Tibial nerve (tissue), 4 donors: ENCODE data around the gene NT5DC4. TPM values are rescaled to one million over a fixed set of nuclear protein-coding genes. Genes with fewer than 3 reads are reported as not detected.

Source experiments
- DNase-seq, 2 donors: peaks; one replicate each; pipeline ENCODE4 v3.0.0-alpha.2; 2019; ENCODE audit warnings: low spot score in 2 of 2
- H3K27ac ChIP-seq, 4 donors: fragments of 200-600 bp; sonication (generic) in 3 of 4; one replicate each; pipeline ENCODE4 v1.5.1; 2017 to 2019; ENCODE audit warnings: mild to moderate bottlenecking in 1 of 4
- H3K27me3 ChIP-seq, 2 donors: fragments of 200-600 bp; sonication (generic) in 1 of 2; one replicate each; pipeline versions ENCODE4 v1.5.1 to v1.6.0; 2017 to 2019
- H3K36me3 ChIP-seq, 3 donors: fragments of 200-600 bp; sonication (generic); one replicate each; pipeline ENCODE4 v1.5.1; 2018 to 2019
- H3K4me1 ChIP-seq, 4 donors: fragments of 200-600 bp; sonication (generic) in 3 of 4; one replicate each; pipeline ENCODE4 v1.5.1; 2017 to 2019
- H3K4me3 ChIP-seq, 4 donors: fragments of 200-600 bp; sonication (generic) in 3 of 4; one replicate each; pipeline ENCODE4 v1.5.1; 2017 to 2019; ENCODE audit warnings: mild to moderate bottlenecking in 1 of 4, moderate library complexity in 1 of 4
- H3K9me3 ChIP-seq, 4 donors: fragments of 200-600 bp; sonication (generic) in 3 of 4; one replicate each; pipeline ENCODE4 v1.5.1; 2017 to 2019
- EP300 ChIP-seq, 2 donors: sonication (generic); formaldehyde crosslinking; IDR thresholded peaks; one replicate each; pipeline ENCODE4 v1.6.1; 2017; ENCODE audit warnings: antibody characterized with exemption in 2 of 2, mild to moderate bottlenecking in 1 of 2
- POLR2A ChIP-seq, 2 donors: fragments of 450-650 bp; IDR thresholded peaks; one replicate each; pipeline ENCODE4 v1.6.1; 2017; ENCODE audit warnings: antibody characterized with exemption in 2 of 2, mild to moderate bottlenecking in 2 of 2, moderate library complexity in 2 of 2
- WGBS, 2 donors: methylation state at CpG; one replicate each; pipeline ENCODE4 v1.1.5; 2018; 5-methylcytosine and 5-hydroxymethylcytosine counted together
- total RNA-seq, 4 donors: library from RNA; depleted of rRNA; stranded (reverse); fragments of >200 nt; gene quantifications; one replicate each; pipeline ENCODE4 v1.1.0, GENCODE V29; 2016
- TF ChIP-seq, protein P1 (sequence below), 5 experiments: fragments of 200-600 bp in 3 of 5; fragments of 450-650 bp in 2 of 5; sonication (generic) in 3 of 5; IDR thresholded peaks; one replicate each; pipeline ENCODE4 v1.5.1; 2016 to 2019; ENCODE audit warnings: antibody characterized with exemption in 5 of 5, mild to moderate bottlenecking in 3 of 5, moderate library complexity in 2 of 5

NT5DC4 gene
- total RNA-seq, 4 donors from 2014 or later = not detected

- peaks cover 0 to 4% (median 0%) of the 10 kb centered on the region in 4 donors for H3K4me1 ChIP-seq
- no peak overlapping the region for H3K4me3 ChIP-seq
- no peak for DNase-seq
- no peaks in the 10 kb centered on the region for H3K27me3 ChIP-seq
- no peaks in the 10 kb centered on the region for H3K36me3 ChIP-seq
- no peaks in the 10 kb centered on the region for H3K9me3 ChIP-seq
- TF ChIP-seq POLR2A (IDR thresholded peaks at IDR 0.05) (no peak), EP300 (IDR thresholded peaks at IDR 0.05) (no peak)
- TF ChIP-seq, protein P1, sequence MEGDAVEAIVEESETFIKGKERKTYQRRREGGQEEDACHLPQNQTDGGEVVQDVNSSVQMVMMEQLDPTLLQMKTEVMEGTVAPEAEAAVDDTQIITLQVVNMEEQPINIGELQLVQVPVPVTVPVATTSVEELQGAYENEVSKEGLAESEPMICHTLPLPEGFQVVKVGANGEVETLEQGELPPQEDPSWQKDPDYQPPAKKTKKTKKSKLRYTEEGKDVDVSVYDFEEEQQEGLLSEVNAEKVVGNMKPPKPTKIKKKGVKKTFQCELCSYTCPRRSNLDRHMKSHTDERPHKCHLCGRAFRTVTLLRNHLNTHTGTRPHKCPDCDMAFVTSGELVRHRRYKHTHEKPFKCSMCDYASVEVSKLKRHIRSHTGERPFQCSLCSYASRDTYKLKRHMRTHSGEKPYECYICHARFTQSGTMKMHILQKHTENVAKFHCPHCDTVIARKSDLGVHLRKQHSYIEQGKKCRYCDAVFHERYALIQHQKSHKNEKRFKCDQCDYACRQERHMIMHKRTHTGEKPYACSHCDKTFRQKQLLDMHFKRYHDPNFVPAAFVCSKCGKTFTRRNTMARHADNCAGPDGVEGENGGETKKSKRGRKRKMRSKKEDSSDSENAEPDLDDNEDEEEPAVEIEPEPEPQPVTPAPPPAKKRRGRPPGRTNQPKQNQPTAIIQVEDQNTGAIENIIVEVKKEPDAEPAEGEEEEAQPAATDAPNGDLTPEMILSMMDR (IDR thresholded peaks at IDR 0.05) = no peak
- 81 to 86% methylated on average over 3 of the region's 3 CpGs for WGBS, 2 donors
- no peak overlapping the region for H3K27ac ChIP-seq
Measured at GRCh38 chr2:112782234-112782799, 61.5 kb downstream of the NT5DC4 start.

GRCh38 chr2:112783187-112783714 lies 62.4 kb downstream of the NT5DC4 start:
- Histone ChIP-seq H3K4me1 (peaks cover 0 to 4% (median 0%) of the 10 kb centered on the region in 4 donors), H3K36me3 (no peaks in the 10 kb centered on the region), H3K9me3 (no peaks in the 10 kb centered on the region), H3K27ac (no peak overlapping the region), H3K4me3 (no peak overlapping the region), H3K27me3 (no peaks in the 10 kb centered on the region)
- TF ChIP-seq, protein P1 (IDR thresholded peaks at IDR 0.05) = no peak
- no peak for TF ChIP-seq EP300 (IDR thresholded peaks at IDR 0.05)
- no peak for TF ChIP-seq POLR2A (IDR thresholded peaks at IDR 0.05)
- WGBS, 2 donors = 94 to 98% methylated on average over 3 of the region's 3 CpGs
- DNase-seq = no peak

DNA sequence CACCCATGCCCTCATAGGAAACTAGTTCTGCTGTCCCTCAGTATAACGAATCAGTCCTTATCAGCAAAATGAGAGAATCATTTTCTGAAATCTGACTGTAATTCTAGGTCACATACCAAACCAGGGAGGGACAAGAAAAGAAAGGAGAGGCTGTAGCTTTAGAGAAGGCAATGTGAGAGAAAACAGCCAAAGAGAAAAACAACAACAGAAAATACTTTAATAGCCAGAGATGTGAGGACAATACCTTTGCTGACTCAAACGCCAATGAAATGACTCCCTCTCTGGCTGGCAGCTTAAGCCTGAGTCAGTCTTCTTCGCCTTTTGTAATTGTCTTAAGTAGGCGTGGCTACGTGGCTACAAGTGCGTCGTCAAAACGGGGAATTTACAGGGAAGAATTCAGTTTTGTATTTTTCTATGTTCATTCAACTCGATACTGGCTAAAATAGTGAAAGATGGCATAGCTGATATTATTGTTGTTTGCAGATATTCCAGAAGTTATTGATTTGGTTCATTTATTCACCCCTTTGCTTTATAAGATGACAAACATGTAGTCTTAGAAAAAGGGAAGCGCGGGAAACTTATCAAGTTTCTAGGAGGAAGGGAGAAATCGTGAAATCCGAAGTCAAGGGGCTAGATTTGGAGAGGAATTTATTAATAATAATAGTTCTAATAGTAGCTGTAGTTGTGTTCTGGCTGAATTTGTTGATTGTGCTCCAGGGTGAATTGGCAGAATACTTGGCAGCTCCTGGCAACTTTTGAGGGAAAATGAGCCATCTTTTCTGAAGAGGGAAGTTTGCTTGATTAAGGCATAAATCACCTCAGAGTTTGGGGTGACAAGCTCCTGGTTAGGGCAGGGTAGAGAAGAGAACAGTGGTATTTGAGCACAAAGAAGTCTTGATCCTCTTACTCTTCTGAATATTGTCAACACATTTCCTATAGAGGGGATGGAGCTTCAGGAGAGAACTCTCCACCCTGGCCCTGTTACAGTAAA lies 63.7 kb downstream of the NT5DC4 start, which contains the start of gene IL1A:
Gene IL1A (minus strand): TSS at position 295 of the 991 bp plus-strand sequence. CDS start 723 bp downstream, outside the sequence.
- Histone ChIP-seq H3K27me3 (no peaks in the 10 kb centered on the region), H3K9me3 (no peaks in the 10 kb centered on the region), H3K27ac (no peak within 1 kb of the TSS), H3K36me3 (no peaks in the 10 kb centered on the region), H3K4me3 (peak within 1 kb of the TSS in 1 of 4 donors; percentile 4), H3K4me1 (peaks cover 0 to 4% (median 0%) of the 10 kb centered on the region in 4 donors)
- TF ChIP-seq POLR2A (IDR thresholded peaks at IDR 0.05) = no peak
- TF ChIP-seq, protein P1 (IDR thresholded peaks at IDR 0.05) = no peak
- no peak for TF ChIP-seq EP300 (IDR thresholded peaks at IDR 0.05)
- no peak for DNase-seq
- WGBS, 2 donors = 31 to 39% methylated on average over 13 of the region's 13 CpGs

DNA sequence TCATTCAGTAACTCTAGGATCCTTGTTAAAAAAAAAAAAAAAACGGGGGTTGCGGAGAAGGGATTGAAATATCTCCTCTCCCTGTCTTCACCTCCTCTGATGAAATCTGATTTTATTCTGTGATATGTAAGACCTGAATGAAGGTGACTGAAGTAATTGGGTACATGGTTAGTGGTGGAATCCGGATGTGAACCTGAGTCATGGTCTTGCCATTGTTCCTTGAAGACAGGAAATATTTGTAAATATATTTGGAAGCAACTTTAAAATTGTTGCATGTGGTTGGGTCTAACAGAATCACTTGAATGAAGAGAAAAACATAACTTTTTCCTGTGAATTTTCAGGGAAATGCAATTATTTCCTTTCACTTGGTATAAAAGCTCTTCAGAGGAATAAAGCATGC lies 66.5 kb downstream of the NT5DC4 start:
- Histone ChIP-seq H3K4me3 (no peak overlapping the region), H3K27me3 (no peaks in the 10 kb centered on the region), H3K36me3 (no peaks in the 10 kb centered on the region), H3K27ac (no peak overlapping the region), H3K9me3 (no peaks in the 10 kb centered on the region), H3K4me1 (peaks cover 0 to 4% (median 0%) of the 10 kb centered on the region in 4 donors)
- no peak for DNase-seq
- TF ChIP-seq, protein P1 (IDR thresholded peaks at IDR 0.05) = no peak
- TF ChIP-seq EP300 (IDR thresholded peaks at IDR 0.05) (no peak), POLR2A (IDR thresholded peaks at IDR 0.05) (no peak)
- 78 to 91% methylated on average over 3 of the region's 3 CpGs for WGBS, 2 donors
